GM12875 (cell line): ENCODE results near the gene DIO3.

Source experiments
- H3K4me3 ChIP-seq: one replicate; pipeline ENCODE4 v1.5.1; 2011; ENCODE audit warnings: low read depth, low read length, control low read depth
- TF ChIP-seq, protein P1 (sequence below): IDR thresholded peaks from 2 replicates; pipeline ENCODE4 v1.5.1; 2011; ENCODE audit warnings: low read depth, mild to moderate bottlenecking, control low read depth, inconsistent platforms, low read length, moderate library complexity, borderline replicate concordance; ENCODE audit not compliant: insufficient read depth

Gene DIO3

GRCh38 chr14:101599234-101599885 is 38.1 kb downstream of the DIO3 start:
- no peak overlapping the region for H3K4me3 ChIP-seq
- TF ChIP-seq, protein P1, sequence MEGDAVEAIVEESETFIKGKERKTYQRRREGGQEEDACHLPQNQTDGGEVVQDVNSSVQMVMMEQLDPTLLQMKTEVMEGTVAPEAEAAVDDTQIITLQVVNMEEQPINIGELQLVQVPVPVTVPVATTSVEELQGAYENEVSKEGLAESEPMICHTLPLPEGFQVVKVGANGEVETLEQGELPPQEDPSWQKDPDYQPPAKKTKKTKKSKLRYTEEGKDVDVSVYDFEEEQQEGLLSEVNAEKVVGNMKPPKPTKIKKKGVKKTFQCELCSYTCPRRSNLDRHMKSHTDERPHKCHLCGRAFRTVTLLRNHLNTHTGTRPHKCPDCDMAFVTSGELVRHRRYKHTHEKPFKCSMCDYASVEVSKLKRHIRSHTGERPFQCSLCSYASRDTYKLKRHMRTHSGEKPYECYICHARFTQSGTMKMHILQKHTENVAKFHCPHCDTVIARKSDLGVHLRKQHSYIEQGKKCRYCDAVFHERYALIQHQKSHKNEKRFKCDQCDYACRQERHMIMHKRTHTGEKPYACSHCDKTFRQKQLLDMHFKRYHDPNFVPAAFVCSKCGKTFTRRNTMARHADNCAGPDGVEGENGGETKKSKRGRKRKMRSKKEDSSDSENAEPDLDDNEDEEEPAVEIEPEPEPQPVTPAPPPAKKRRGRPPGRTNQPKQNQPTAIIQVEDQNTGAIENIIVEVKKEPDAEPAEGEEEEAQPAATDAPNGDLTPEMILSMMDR = no peak

GRCh38 chr14:101600336-101600890 is 39.1 kb downstream of the DIO3 start:
- TF ChIP-seq, protein P1 = no peak
- no peak overlapping the region for H3K4me3 ChIP-seq

GRCh38 chr14:101600891-101601605 is 39.8 kb downstream of the DIO3 start:
- no peak overlapping the region for H3K4me3 ChIP-seq
- TF ChIP-seq, protein P1 = no peak

- TF ChIP-seq, protein P1 = no peak
- no peak overlapping the region for H3K4me3 ChIP-seq
These were observed 40.5 kb downstream of the DIO3 start for GRCh38 chr14:101601606-101602465.

GRCh38 chr14:101602466-101602840 is 41.2 kb downstream of the DIO3 start:
- H3K4me3 ChIP-seq = no peak overlapping the region

DNA sequence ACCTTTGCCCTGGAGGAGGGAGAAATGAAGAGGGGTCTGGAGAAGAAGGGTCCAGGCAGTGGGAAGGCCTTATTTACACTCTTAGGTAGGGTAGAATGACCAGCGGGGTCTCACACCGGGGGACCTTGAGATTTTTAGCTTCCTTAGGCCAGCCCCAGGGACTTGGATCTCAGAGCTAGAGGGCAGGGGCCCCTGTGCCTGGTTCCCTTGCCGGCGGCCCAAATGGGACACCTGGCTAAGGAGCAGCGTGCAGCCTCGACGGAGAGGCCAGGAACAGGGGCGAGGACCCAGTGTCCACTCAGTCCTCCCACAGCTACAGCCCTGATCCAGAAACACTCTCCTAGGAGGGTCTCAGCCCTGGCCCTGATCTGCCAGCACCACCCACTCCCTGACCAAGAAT is 41.8 kb downstream of the DIO3 start:
- TF ChIP-seq, protein P1 = no peak
- no peak overlapping the region for H3K4me3 ChIP-seq

More at GRCh38 chr14:101602466-101602840, 41.2 kb downstream of the DIO3 start:
- TF ChIP-seq, protein P1 = no peak
